ENCODE results near the gene CACNA1H.

The CACNA1H gene

DNA sequence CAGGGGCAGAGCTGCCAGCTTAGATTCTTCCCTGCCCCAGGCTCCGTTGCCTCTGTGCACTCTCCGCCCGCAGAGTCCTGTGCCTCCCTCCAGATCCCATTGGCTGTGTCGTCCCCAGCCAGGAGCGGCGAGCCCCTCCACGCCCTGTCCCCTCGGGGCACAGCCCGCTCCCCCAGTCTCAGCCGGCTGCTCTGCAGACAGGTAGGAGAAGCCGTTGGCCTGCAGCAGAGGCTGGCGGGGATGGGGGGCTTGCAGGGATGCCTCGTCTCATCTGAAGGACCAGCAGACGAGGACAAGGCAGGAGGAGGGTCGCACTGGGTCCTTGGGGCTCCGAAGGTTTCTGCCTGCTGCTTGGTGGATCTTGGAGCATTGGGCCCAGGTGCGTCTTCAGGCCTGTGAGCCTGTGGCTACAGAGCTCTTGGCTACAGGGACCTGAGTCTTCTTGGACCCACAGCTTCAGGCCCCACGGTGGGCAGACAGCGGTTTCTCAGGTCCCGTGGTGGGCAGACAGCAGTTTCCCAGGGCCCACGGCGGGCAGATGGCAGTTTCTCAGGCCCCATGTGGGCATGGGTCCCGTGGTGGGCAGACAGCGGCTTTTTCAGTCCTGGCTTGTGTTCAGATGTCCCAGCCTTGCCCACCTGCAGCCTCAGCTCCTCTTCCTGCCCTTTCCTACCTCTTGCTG lies 66.2 kb downstream of the CACNA1H start:
- DNase-seq (ENCODE audit: low read depth): no peak
- TF ChIP-seq, protein P1, sequence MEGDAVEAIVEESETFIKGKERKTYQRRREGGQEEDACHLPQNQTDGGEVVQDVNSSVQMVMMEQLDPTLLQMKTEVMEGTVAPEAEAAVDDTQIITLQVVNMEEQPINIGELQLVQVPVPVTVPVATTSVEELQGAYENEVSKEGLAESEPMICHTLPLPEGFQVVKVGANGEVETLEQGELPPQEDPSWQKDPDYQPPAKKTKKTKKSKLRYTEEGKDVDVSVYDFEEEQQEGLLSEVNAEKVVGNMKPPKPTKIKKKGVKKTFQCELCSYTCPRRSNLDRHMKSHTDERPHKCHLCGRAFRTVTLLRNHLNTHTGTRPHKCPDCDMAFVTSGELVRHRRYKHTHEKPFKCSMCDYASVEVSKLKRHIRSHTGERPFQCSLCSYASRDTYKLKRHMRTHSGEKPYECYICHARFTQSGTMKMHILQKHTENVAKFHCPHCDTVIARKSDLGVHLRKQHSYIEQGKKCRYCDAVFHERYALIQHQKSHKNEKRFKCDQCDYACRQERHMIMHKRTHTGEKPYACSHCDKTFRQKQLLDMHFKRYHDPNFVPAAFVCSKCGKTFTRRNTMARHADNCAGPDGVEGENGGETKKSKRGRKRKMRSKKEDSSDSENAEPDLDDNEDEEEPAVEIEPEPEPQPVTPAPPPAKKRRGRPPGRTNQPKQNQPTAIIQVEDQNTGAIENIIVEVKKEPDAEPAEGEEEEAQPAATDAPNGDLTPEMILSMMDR (IDR thresholded peaks at IDR 0.05; ENCODE audit: low read depth, low read length): no peak
- TF ChIP-seq, protein P2, sequence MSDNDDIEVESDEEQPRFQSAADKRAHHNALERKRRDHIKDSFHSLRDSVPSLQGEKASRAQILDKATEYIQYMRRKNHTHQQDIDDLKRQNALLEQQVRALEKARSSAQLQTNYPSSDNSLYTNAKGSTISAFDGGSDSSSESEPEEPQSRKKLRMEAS (IDR thresholded peaks at IDR 0.05; ENCODE audit: low read depth, low read length): no peak
- TF ChIP-seq MYC (IDR thresholded peaks at IDR 0.05; ENCODE audit: low read depth, low read length) (no peak), POLR2A (IDR thresholded peaks at IDR 0.05; ENCODE audit: extremely low read depth, insufficient read length) (no peak)
- no peak overlapping the region for H3K4me3 ChIP-seq (ENCODE audit: low read depth, low read length)

DNA sequence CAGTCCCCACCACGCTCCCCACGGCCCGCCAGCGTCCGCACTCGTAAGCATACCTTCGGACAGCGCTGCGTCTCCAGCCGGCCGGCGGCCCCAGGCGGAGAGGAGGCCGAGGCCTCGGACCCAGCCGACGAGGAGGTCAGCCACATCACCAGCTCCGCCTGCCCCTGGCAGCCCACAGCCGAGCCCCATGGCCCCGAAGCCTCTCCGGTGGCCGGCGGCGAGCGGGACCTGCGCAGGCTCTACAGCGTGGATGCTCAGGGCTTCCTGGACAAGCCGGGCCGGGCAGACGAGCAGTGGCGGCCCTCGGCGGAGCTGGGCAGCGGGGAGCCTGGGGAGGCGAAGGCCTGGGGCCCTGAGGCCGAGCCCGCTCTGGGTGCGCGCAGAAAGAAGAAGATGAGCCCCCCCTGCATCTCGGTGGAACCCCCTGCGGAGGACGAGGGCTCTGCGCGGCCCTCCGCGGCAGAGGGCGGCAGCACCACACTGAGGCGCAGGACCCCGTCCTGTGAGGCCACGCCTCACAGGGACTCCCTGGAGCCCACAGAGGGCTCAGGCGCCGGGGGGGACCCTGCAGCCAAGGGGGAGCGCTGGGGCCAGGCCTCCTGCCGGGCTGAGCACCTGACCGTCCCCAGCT lies 67.3 kb downstream of the CACNA1H start:
- TF ChIP-seq, protein P2 (IDR thresholded peaks at IDR 0.05; ENCODE audit: low read depth, low read length): no peak
- TF ChIP-seq, protein P1 (IDR thresholded peaks at IDR 0.05; ENCODE audit: low read depth, low read length): no peak
- TF ChIP-seq POLR2A (IDR thresholded peaks at IDR 0.05; ENCODE audit: extremely low read depth, insufficient read length) (no peak), MYC (IDR thresholded peaks at IDR 0.05; ENCODE audit: low read depth, low read length) (no peak)
- no peak overlapping the region for H3K4me3 ChIP-seq (ENCODE audit: low read depth, low read length)

DNA sequence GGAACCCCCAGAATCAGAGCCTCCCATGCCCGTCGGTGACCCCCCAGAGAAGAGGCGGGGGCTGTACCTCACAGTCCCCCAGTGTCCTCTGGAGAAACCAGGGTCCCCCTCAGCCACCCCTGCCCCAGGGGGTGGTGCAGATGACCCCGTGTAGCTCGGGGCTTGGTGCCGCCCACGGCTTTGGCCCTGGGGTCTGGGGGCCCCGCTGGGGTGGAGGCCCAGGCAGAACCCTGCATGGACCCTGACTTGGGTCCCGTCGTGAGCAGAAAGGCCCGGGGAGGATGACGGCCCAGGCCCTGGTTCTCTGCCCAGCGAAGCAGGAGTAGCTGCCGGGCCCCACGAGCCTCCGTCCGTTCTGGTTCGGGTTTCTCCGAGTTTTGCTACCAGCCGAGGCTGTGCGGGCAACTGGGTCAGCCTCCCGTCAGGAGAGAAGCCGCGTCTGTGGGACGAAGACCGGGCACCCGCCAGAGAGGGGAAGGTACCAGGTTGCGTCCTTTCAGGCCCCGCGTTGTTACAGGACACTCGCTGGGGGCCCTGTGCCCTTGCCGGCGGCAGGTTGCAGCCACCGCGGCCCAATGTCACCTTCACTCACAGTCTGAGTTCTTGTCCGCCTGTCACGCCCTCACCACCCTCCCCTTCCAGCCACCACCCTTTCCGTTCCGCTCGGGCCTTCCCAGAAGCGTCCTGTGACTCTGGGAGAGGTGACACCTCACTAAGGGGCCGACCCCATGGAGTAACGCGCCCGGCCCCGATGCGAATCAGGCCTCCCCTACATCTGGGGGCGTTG lies 68.1 kb downstream of the CACNA1H start:
- H3K4me3 ChIP-seq (ENCODE audit: low read depth, low read length): no peak overlapping the region
- no peak for DNase-seq (ENCODE audit: low read depth)
- TF ChIP-seq, protein P2 (IDR thresholded peaks at IDR 0.05; ENCODE audit: low read depth, low read length): no peak
- TF ChIP-seq, protein P1 (IDR thresholded peaks at IDR 0.05; ENCODE audit: low read depth, low read length): no peak
- TF ChIP-seq POLR2A (IDR thresholded peaks at IDR 0.05; ENCODE audit: extremely low read depth, insufficient read length) (no peak), MYC (IDR thresholded peaks at IDR 0.05; ENCODE audit: low read depth, low read length) (no peak)

More for the DNA sequence above, 67.3 kb downstream of the CACNA1H start:
- no peak for DNase-seq (ENCODE audit: low read depth)

DNA sequence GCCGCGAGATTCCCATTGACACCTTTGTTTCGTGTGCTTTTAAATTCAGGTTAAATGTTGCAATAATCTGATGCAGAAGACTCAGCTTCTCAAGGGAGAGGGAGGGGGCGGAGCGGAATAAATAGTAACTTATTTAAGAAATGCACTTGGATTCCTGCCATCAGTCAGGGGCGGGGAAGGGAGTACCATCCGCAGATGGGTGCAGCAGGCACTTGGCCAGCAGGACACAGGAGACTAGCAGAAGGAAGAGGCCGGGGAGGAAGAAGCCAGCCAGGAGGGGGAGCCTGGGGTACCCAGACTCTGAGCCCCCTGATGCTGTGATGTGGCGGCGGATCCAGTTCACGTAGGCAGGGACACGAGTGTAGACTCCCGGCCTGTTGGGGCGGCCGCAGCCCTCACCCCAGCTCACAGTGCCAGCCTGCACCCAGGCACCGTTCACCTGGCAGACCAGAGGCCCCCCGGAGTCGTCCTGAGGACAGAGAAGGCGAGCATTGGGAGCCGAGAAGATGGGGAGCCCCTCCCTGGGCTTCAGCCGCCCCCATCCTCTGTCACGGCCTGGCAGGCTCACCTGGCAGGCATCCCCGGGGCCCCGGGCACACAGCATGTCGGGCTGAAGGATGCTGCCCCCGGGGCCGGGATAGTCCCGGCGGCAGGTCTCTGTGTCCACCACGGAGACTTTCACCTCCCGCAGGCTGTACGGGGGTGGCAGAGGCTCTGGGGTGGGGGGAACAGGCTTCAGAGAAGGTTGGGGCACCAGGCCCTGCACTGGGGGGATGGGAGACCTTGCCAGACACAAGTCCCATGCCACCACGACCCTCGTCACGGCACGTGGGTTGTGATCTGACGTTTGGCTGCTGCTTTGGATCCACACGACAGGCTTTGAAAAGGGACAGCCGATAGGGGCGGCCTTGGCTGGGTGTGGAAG lies 69.0 kb downstream of the CACNA1H start:
- DNase-seq (ENCODE audit: low read depth): no peak
- no peak for TF ChIP-seq POLR2A (IDR thresholded peaks at IDR 0.05; ENCODE audit: extremely low read depth, insufficient read length)
- TF ChIP-seq, protein P1 (IDR thresholded peaks at IDR 0.05; ENCODE audit: low read depth, low read length): no peak
- TF ChIP-seq MYC (IDR thresholded peaks at IDR 0.05; ENCODE audit: low read depth, low read length): no peak
- TF ChIP-seq, protein P2 (IDR thresholded peaks at IDR 0.05; ENCODE audit: low read depth, low read length): no peak
- no peak overlapping the region for H3K4me3 ChIP-seq (ENCODE audit: low read depth, low read length)
